ENCODE measurements around the gene PIP5K1B.
A peak's percentile ranks its signal among the peaks of the same experiment; 100 is the strongest.

Gene PIP5K1B

GRCh38 chr9:68708513-68708912 is 3.5 kb downstream of the PIP5K1B start:
- no peak for DNase-seq

- no peak for DNase-seq
These were observed 4.5 kb downstream of the PIP5K1B start for GRCh38 chr9:68709291-68710110.

- no peak for DNase-seq
These were observed 5.1 kb downstream of the PIP5K1B start for GRCh38 chr9:68710111-68710471.

- DNase-seq = peak; percentile 29
These were observed 6.2 kb downstream of the PIP5K1B start for GRCh38 chr9:68711281-68711680.

GRCh38 chr9:68711932-68712331 is 6.9 kb downstream of the PIP5K1B start:
- DNase-seq = no peak

- DNase-seq = no peak
These were observed 9.6 kb downstream of the PIP5K1B start for GRCh38 chr9:68714416-68715180.

GRCh38 chr9:68715181-68715456 is 10.1 kb downstream of the PIP5K1B start:
- no peak for DNase-seq

GRCh38 chr9:68717552-68718443 is 12.8 kb downstream of the PIP5K1B start:
- no peak for DNase-seq

- no peak for DNase-seq
These were observed 14.8 kb downstream of the PIP5K1B start for GRCh38 chr9:68719847-68720246.

- no peak for DNase-seq
These were observed 15.7 kb downstream of the PIP5K1B start for GRCh38 chr9:68720656-68721313.

GRCh38 chr9:68721666-68722330 is 16.8 kb downstream of the PIP5K1B start:
- DNase-seq = no peak

- no peak for DNase-seq
These were observed 20.0 kb downstream of the PIP5K1B start for GRCh38 chr9:68725070-68725469.

- no peak for DNase-seq
These were observed 21.4 kb downstream of the PIP5K1B start for GRCh38 chr9:68726489-68726888.

GRCh38 chr9:68727636-68728035 is 22.6 kb downstream of the PIP5K1B start:
- DNase-seq = no peak

GRCh38 chr9:68728731-68729130 is 23.7 kb downstream of the PIP5K1B start:
- no peak for DNase-seq

- DNase-seq = no peak
These were observed 25.7 kb downstream of the PIP5K1B start for GRCh38 chr9:68730570-68731235.

- DNase-seq = no peak
These were observed 26.8 kb downstream of the PIP5K1B start for GRCh38 chr9:68731857-68732256.

- no peak for DNase-seq
These were observed 27.5 kb downstream of the PIP5K1B start for GRCh38 chr9:68732405-68733020.

- DNase-seq = no peak
These were observed 28.0 kb downstream of the PIP5K1B start for GRCh38 chr9:68733021-68733405.

- no peak for DNase-seq
These were observed 33.3 kb downstream of the PIP5K1B start for GRCh38 chr9:68738358-68738757.

- no peak for DNase-seq
These were observed 34.7 kb downstream of the PIP5K1B start for GRCh38 chr9:68739621-68740174.
